ENCODE results near the gene PKN1. TPM values are rescaled to one million over a fixed set of nuclear protein-coding genes. Genes with fewer than 3 reads are reported as not detected.

The PKN1 gene
- total and polyA plus RNA-seq, 2 of the 13 experiments (the other 11 are each of a cell fraction or from before 2014, with no cell fraction given): 45.7 to 54.5 TPM

GRCh38 chr19:14496029-14496833 is 63.1 kb downstream of the PKN1 start, which contains the start of gene GIPC1 (continued):
- TF ChIP-seq SIX4 (CRISPR knock-in tag; IDR thresholded peaks at IDR 0.05) (peak; percentile 53; the same call in 1 of the 2 replicates), MXI1 (IDR thresholded peaks at IDR 0.05; ENCODE audit: borderline replicate concordance, low read depth, low read length) (peak; percentile 91; the same call in 2 of the 3 replicates), MED1 (CRISPR knock-in tag; IDR thresholded peaks at IDR 0.05) (peak; percentile 45; the same call in 1 of the 2 replicates), LCORL (IDR thresholded peaks at IDR 0.05) (no peak), LCORL (CRISPR knock-in tag; IDR thresholded peaks at IDR 0.05) (peak; percentile 35; the same call in 1 of the 2 replicates), ZNF891 (CRISPR knock-in tag; IDR thresholded peaks at IDR 0.05) (peak; percentile 63; the same call in 1 of the 2 replicates), KDM3A (CRISPR knock-in tag; IDR thresholded peaks at IDR 0.05; ENCODE audit: low read depth) (peak; percentile 23; the same call in 1 of the 2 replicates), MXD4 (CRISPR knock-in tag; IDR thresholded peaks at IDR 0.05) (peak; percentile 57; the same call in 1 of the 2 replicates), ELF3 (CRISPR knock-in tag; IDR thresholded peaks at IDR 0.05) (peak; percentile 76; the same call in 1 of the 2 replicates), ZNF530 (CRISPR knock-in tag; IDR thresholded peaks at IDR 0.05; ENCODE audit: low read depth) (no peak), RBAK (CRISPR knock-in tag; IDR thresholded peaks at IDR 0.05) (no peak), ZNF263 (CRISPR knock-in tag; IDR thresholded peaks at IDR 0.05) (peak; percentile 44; the same call in 1 of the 2 replicates), THAP11 (CRISPR knock-in tag; IDR thresholded peaks at IDR 0.05) (peak; percentile 88), IKZF4 (CRISPR knock-in tag; IDR thresholded peaks at IDR 0.05; ENCODE audit: borderline replicate concordance, low read depth, not compliant biosample characterization) (peak; percentile 57), SUZ12 (IDR thresholded peaks at IDR 0.05; ENCODE audit: low read depth, low read length) (no peak), HINFP (CRISPR knock-in tag; IDR thresholded peaks at IDR 0.05; ENCODE audit: low read depth) (peak; percentile 94; the same call in 1 of the 2 replicates), TFAP4 (IDR thresholded peaks at IDR 0.05; ENCODE audit: borderline replicate concordance, low read depth) (peak; percentile 93), SAFB2 (CRISPR knock-in tag; IDR thresholded peaks at IDR 0.05; ENCODE audit: borderline replicate concordance, low read depth) (no peak; the same call in 1 of the 2 replicates), ATF4 (CRISPR knock-in tag; IDR thresholded peaks at IDR 0.05) (peak in 1 of 2 experiments; percentile 48; a peak in 1 of 4 replicates), ZSCAN29 (CRISPR knock-in tag; conservative IDR thresholded peaks at IDR 0.05) (no peak), HMGA1 (CRISPR knock-in tag; conservative IDR thresholded peaks at IDR 0.05) (no peak), ARNTL (CRISPR knock-in tag; IDR thresholded peaks at IDR 0.05) (peak; percentile 88), SALL1 (CRISPR knock-in tag; IDR thresholded peaks at IDR 0.05) (peak; percentile 88)
- TF ChIP-seq, protein P1, sequence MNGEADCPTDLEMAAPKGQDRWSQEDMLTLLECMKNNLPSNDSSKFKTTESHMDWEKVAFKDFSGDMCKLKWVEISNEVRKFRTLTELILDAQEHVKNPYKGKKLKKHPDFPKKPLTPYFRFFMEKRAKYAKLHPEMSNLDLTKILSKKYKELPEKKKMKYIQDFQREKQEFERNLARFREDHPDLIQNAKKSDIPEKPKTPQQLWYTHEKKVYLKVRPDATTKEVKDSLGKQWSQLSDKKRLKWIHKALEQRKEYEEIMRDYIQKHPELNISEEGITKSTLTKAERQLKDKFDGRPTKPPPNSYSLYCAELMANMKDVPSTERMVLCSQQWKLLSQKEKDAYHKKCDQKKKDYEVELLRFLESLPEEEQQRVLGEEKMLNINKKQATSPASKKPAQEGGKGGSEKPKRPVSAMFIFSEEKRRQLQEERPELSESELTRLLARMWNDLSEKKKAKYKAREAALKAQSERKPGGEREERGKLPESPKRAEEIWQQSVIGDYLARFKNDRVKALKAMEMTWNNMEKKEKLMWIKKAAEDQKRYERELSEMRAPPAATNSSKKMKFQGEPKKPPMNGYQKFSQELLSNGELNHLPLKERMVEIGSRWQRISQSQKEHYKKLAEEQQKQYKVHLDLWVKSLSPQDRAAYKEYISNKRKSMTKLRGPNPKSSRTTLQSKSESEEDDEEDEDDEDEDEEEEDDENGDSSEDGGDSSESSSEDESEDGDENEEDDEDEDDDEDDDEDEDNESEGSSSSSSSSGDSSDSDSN (CRISPR knock-in tag; IDR thresholded peaks at IDR 0.05): peak; percentile 61

All from HepG2 (cell line).